ENCODE results near the gene RAB3GAP1. TPM values are rescaled to one million over a fixed set of nuclear protein-coding genes. Genes with fewer than 3 reads are reported as not detected.

Gene RAB3GAP1
- polyA plus RNA-seq, 1 of the 3 experiments (the other 2 are of a cell fraction), result 10.9 TPM

- Histone ChIP-seq H3K9me2 (no peaks in the 10 kb centered on the region), H3K4me3 (ENCODE audit: low read depth in 2 of 2, low read length in 1 of 2) (no peak overlapping the region), H4K20me1 (ENCODE audit: insufficient read depth) (no peaks in the 10 kb centered on the region), H3K9ac (no peak overlapping the region), H3K4me1 (ENCODE audit: control insufficient read depth in 1 of 2, insufficient read depth in 2 of 2, low read depth in 1 of 2, low read length in 1 of 2) (no peaks in the 10 kb centered on the region), H3K4me2 (no peak overlapping the region), H3K27me3 (ENCODE audit: insufficient read depth) (no peaks in the 10 kb centered on the region), H3K79me2 (ENCODE audit: insufficient read depth) (peaks cover 3% of the 10 kb centered on the region), H3K9me3 (no peaks in the 10 kb centered on the region), H3K27ac (ENCODE audit: low read depth in 2 of 2, low read length in 1 of 2) (no peak overlapping the region), H3F3A (replicated peaks; ENCODE audit: insufficient read depth) (peaks cover 1% of the 10 kb centered on the region), H2AFZ (ENCODE audit: low read depth) (no peak overlapping the region), H3K36me3 (replicated peaks in 1 of 2; ENCODE audit: control insufficient read depth in 1 of 2, insufficient read depth in 2 of 2, low read length in 1 of 2) (peaks cover 10 to 40% of the 10 kb centered on the region in 2 experiments)
- CTCF ChIA-PET, result interaction anchor here (0.8 kb wide), 1 partner anchor 662 kb away, joined by 3 read pairs; no protein-coding TSS in a partner anchor
- no peak for TF ChIP-seq TCF12 (IDR thresholded peaks at IDR 0.05)
- TF ChIP-seq FOSL2 (IDR thresholded peaks at IDR 0.05; ENCODE audit: borderline replicate concordance, low read depth), result no peak
- no peak for TF ChIP-seq GABPA (IDR thresholded peaks at IDR 0.05; ENCODE audit: low read depth)
- no peak for TF ChIP-seq FOXJ3 (CRISPR knock-in tag; IDR thresholded peaks at IDR 0.05)
- TF ChIP-seq RFX5 (IDR thresholded peaks at IDR 0.05; ENCODE audit: low read length), result no peak
- TF ChIP-seq SIN3A (IDR thresholded peaks at IDR 0.05; ENCODE audit: borderline replicate concordance, low read depth, low read length), result no peak
- POLR2A ChIA-PET, result no interaction called here
- DNase-seq, result no peak
- 93% methylated on average over 3 of the region's 3 CpGs for WGBS (ENCODE audit: low lambda C conversion rate)
Observed at GRCh38 chr2:135113322-135113721, 61.2 kb downstream of the RAB3GAP1 start.

- ChIA-PET CTCF (interaction anchor here (1.0 kb wide), 1 partner anchor 9 kb away, joined by 4 read pairs; no protein-coding TSS in a partner anchor), POLR2A (no interaction called here)
- no peak for DNase-seq
- Histone ChIP-seq H3K9me3 (no peaks in the 10 kb centered on the region), H2AFZ (ENCODE audit: low read depth) (no peak overlapping the region), H3K27me3 (ENCODE audit: insufficient read depth) (no peaks in the 10 kb centered on the region), H4K20me1 (ENCODE audit: insufficient read depth) (no peaks in the 10 kb centered on the region), H3K4me2 (no peak overlapping the region), H3K79me2 (ENCODE audit: insufficient read depth) (no peaks in the 10 kb centered on the region), H3K36me3 (replicated peaks in 1 of 2; ENCODE audit: control insufficient read depth in 1 of 2, insufficient read depth in 2 of 2, low read length in 1 of 2) (peaks cover 16 to 41% of the 10 kb centered on the region in 2 experiments), H3F3A (replicated peaks; ENCODE audit: insufficient read depth) (peaks cover 9% of the 10 kb centered on the region), H3K9ac (no peak overlapping the region), H3K4me3 (ENCODE audit: low read depth in 2 of 2, low read length in 1 of 2) (no peak overlapping the region), H3K9me2 (no peaks in the 10 kb centered on the region), H3K27ac (ENCODE audit: low read depth in 2 of 2, low read length in 1 of 2) (no peak overlapping the region), H3K4me1 (ENCODE audit: control insufficient read depth in 1 of 2, insufficient read depth in 2 of 2, low read depth in 1 of 2, low read length in 1 of 2) (no peaks in the 10 kb centered on the region)
- TF ChIP-seq TCF12 (IDR thresholded peaks at IDR 0.05) (no peak), GABPA (IDR thresholded peaks at IDR 0.05; ENCODE audit: low read depth) (no peak), RXRA (IDR thresholded peaks at IDR 0.05; ENCODE audit: borderline replicate concordance, low read depth) (no peak), YY1 (IDR thresholded peaks at IDR 0.05; ENCODE audit: low read depth) (no peak), NFIC (IDR thresholded peaks at IDR 0.05; ENCODE audit: borderline replicate concordance) (no peak), EP300 (IDR thresholded peaks at IDR 0.05; ENCODE audit: borderline replicate concordance in 1 of 2, low read depth in 1 of 2, low read length in 1 of 2) (no peak)
Observed at GRCh38 chr2:135119582-135119981, 67.5 kb downstream of the RAB3GAP1 start.

GRCh38 chr2:135121016-135121657 lies 69.0 kb downstream of the RAB3GAP1 start:
- Histone ChIP-seq H3K27ac (ENCODE audit: low read depth in 2 of 2, low read length in 1 of 2) (no peak overlapping the region), H3K27me3 (ENCODE audit: insufficient read depth) (no peaks in the 10 kb centered on the region), H3K9me2 (no peaks in the 10 kb centered on the region), H3K36me3 (replicated peaks in 1 of 2; ENCODE audit: control insufficient read depth in 1 of 2, insufficient read depth in 2 of 2, low read length in 1 of 2) (peaks cover 28 to 42% of the 10 kb centered on the region in 2 experiments), H4K20me1 (ENCODE audit: insufficient read depth) (no peaks in the 10 kb centered on the region), H3K79me2 (ENCODE audit: insufficient read depth) (no peaks in the 10 kb centered on the region), H2AFZ (ENCODE audit: low read depth) (no peak overlapping the region), H3K9ac (no peak overlapping the region), H3K9me3 (no peaks in the 10 kb centered on the region), H3K4me2 (no peak overlapping the region), H3K4me3 (ENCODE audit: low read depth in 2 of 2, low read length in 1 of 2) (no peak overlapping the region), H3F3A (replicated peaks; ENCODE audit: insufficient read depth) (peaks cover 13% of the 10 kb centered on the region), H3K4me1 (ENCODE audit: control insufficient read depth in 1 of 2, insufficient read depth in 2 of 2, low read depth in 1 of 2, low read length in 1 of 2) (no peaks in the 10 kb centered on the region)
- POLR2A ChIA-PET, result no interaction called here
- CTCF ChIA-PET, result no interaction called here
- no peak for DNase-seq
- 95% methylated on average over 2 of the region's 2 CpGs for WGBS (ENCODE audit: low lambda C conversion rate)
- TF ChIP-seq YY1 (IDR thresholded peaks at IDR 0.05; ENCODE audit: low read depth) (no peak), CTCF (IDR thresholded peaks at IDR 0.05) (no peak), USF2 (IDR thresholded peaks at IDR 0.05; ENCODE audit: borderline replicate concordance, low read depth, low read length) (no peak), GATA2 (CRISPR knock-in tag; IDR thresholded peaks at IDR 0.05) (no peak), TEAD4 (IDR thresholded peaks at IDR 0.05; ENCODE audit: borderline replicate concordance, insufficient read depth) (no peak), FOXJ3 (CRISPR knock-in tag; IDR thresholded peaks at IDR 0.05) (no peak), FOSL2 (IDR thresholded peaks at IDR 0.05; ENCODE audit: borderline replicate concordance, low read depth) (no peak), POLR2AphosphoS5 (IDR thresholded peaks at IDR 0.05; ENCODE audit: low read depth, low read length) (no peak), RAD21 (IDR thresholded peaks at IDR 0.05; ENCODE audit: low read length) (no peak), SMC3 (IDR thresholded peaks at IDR 0.05; ENCODE audit: low read depth, low read length) (no peak), NRF1 (IDR thresholded peaks at IDR 0.05; ENCODE audit: low read depth, low read length) (no peak), MEF2A (IDR thresholded peaks at IDR 0.05; ENCODE audit: borderline replicate concordance, low read depth) (no peak), FOXM1 (IDR thresholded peaks at IDR 0.05; ENCODE audit: low read depth) (no peak), GABPA (IDR thresholded peaks at IDR 0.05; ENCODE audit: low read depth) (no peak), MAX (IDR thresholded peaks at IDR 0.05; ENCODE audit: low read depth) (no peak), RFX5 (IDR thresholded peaks at IDR 0.05; ENCODE audit: low read length) (no peak)

All from SK-N-SH (cell line).